Measurements from ENCODE around the gene POLR2H. TPM values are rescaled to one million over a fixed set of nuclear protein-coding genes. Genes with fewer than 3 reads are reported as not detected.

The POLR2H gene
- 100 to 1,000 TPM in 3 of 4 donors, 10 to 100 TPM in 1; 90.8 to 307 (median 239) TPM for total RNA-seq

DNA sequence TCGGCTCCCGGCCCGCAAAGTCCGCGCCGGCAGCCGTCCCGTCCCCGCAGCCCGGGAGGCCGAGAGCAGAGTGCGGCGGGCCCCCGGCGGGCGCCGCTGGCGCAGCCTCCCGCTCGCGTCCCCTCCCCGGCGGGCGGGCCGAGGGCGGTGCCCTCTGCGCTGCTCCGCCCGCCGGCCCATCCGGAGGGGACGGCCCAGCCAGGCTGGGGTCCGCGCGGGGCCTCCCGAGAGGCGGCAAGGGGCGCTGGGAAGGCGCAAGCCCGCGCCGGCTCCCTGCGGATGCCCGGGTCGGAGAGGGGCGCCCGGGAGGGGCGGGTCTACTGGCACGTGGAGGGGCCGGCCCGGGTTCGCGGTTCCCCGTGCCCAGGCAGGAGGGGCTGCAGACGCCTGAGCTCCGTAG lies at the start of gene POLR2H, which contains the start of gene CLCN2:
TSS of gene POLR2H (plus strand) at position 179 of the 400 bp plus-strand sequence. CDS start 1,783 bp downstream, outside the sequence.
TSS of gene CLCN2 (minus strand) at position 74 of the 400 bp plus-strand sequence. CDS start 126 bp downstream, outside the sequence.
- H3K4me1 ChIP-seq: peaks cover 0 to 22% (median 3%) of the 10 kb centered on the region in 4 donors

DNA sequence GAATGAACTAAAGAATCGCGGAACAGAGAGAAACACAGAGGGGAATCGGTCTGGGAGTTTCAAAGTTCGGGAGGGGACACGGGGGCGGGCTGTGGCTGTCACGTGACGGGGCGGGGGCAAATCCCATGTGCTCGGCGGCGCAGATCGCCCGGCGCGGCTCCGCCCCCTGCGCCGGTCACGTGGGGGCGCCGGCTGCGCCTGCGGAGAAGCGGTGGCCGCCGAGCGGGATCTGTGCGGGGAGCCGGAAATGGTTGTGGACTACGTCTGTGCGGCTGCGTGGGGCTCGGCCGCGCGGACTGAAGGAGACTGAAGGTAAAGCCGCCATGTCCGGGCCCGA lies 47.2 kb upstream of the POLR2H start, which contains the start of gene EIF4G1:
TSS of gene EIF4G1 (plus strand) at position 244 of the 337 bp plus-strand sequence. CDS start 1,191 bp downstream, outside the sequence.
- Histone ChIP-seq H3K4me3 (peak within 1 kb of the TSS; percentile 71 to 97 (median 82)), H3K4me1 (peaks cover 0 to 37% (median 4%) of the 10 kb centered on the region in 4 donors), H3K27ac (peak within 1 kb of the TSS; percentile 94 to 100 (median 94)), H3K9me3 (no peaks in the 10 kb centered on the region), H3K27me3 (no peaks in the 10 kb centered on the region), H3K36me3 (peaks cover 0 to 13% (median 0%) of the 10 kb centered on the region in 3 donors)
- peak; percentile 96 to 98 (median 97) for DNase-seq
- TF ChIP-seq, protein P1, sequence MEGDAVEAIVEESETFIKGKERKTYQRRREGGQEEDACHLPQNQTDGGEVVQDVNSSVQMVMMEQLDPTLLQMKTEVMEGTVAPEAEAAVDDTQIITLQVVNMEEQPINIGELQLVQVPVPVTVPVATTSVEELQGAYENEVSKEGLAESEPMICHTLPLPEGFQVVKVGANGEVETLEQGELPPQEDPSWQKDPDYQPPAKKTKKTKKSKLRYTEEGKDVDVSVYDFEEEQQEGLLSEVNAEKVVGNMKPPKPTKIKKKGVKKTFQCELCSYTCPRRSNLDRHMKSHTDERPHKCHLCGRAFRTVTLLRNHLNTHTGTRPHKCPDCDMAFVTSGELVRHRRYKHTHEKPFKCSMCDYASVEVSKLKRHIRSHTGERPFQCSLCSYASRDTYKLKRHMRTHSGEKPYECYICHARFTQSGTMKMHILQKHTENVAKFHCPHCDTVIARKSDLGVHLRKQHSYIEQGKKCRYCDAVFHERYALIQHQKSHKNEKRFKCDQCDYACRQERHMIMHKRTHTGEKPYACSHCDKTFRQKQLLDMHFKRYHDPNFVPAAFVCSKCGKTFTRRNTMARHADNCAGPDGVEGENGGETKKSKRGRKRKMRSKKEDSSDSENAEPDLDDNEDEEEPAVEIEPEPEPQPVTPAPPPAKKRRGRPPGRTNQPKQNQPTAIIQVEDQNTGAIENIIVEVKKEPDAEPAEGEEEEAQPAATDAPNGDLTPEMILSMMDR (IDR thresholded peaks at IDR 0.05): no peak
- peak; percentile 6 to 70 for TF ChIP-seq POLR2A (IDR thresholded peaks at IDR 0.05)

More for the DNA sequence above, at the start of gene POLR2H, which contains the start of gene CLCN2:
- Histone ChIP-seq H3K36me3 (peaks cover 0 to 23% (median 0%) of the 10 kb centered on the region in 3 donors), H3K4me3 (peak within 1 kb of the TSS; percentile 78 to 92 (median 90)), H3K9me3 (no peaks in the 10 kb centered on the region), H3K27me3 (no peaks in the 10 kb centered on the region), H3K27ac (peak within 1 kb of the TSS; percentile 89 to 100 (median 94))
- peak; percentile 40 to 82 (median 70) for DNase-seq
- TF ChIP-seq, protein P1 (IDR thresholded peaks at IDR 0.05): peak in 1 of 6 experiments; percentile 7
- peak; percentile 72 to 82 for TF ChIP-seq POLR2A (IDR thresholded peaks at IDR 0.05)

DNA sequence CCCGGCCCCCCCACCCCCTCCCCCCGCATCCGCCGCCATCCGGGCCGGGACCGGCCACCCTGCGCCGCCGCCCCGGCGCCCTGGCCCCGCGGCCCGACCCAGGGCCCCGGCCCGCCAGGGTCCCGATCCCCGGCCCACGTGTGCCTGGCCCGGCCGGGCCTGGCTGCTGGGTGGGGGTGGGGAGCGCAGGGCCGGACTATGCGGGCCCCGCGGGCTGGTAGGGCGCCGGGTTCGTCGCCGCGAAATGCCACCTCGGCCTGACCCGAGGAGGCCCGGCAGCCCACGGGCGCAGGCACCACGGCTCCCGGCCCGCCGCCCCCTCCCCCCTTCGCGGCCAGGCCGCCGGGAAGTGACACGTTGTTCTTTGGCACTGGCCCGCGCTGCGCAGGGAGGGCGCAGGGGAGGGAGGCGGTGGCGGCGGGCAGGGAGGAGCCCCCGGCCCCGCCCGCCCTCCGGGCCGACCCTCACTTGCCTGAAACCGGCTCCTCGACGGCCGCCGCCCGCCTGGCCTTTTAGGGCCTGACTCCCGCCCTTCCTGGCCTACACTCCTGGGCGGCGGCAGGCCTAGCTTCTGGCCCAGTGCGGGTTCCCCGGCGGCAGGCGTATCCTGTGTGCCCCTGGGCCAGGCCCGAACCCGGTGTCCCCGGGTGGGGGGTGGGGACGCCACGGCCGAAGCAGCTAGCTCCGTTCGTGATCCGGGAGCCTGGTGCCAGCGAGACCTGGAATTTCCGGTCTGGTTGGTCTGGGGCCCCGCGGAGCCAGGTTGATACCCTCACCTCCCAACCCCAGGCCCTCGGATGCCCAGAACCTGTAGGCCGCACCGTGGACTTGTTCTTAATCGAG lies 46.6 kb upstream of the POLR2H start:
- H3K4me3 ChIP-seq: peak overlapping the region; percentile 71 to 97 (median 82)
- no peaks in the 10 kb centered on the region for H3K27me3 ChIP-seq
- peak; percentile 26 to 30 for TF ChIP-seq POLR2A (IDR thresholded peaks at IDR 0.05)
- TF ChIP-seq, protein P1 (IDR thresholded peaks at IDR 0.05): no peak
- DNase-seq: peak; percentile 70 to 87 (median 86)
- peak overlapping the region; percentile 94 to 100 (median 94) for H3K27ac ChIP-seq
- peaks cover 0 to 7% (median 0%) of the 10 kb centered on the region in 3 donors for H3K36me3 ChIP-seq
- no peaks in the 10 kb centered on the region for H3K9me3 ChIP-seq
- H3K4me1 ChIP-seq: peaks cover 0 to 43% (median 4%) of the 10 kb centered on the region in 4 donors

DNA sequence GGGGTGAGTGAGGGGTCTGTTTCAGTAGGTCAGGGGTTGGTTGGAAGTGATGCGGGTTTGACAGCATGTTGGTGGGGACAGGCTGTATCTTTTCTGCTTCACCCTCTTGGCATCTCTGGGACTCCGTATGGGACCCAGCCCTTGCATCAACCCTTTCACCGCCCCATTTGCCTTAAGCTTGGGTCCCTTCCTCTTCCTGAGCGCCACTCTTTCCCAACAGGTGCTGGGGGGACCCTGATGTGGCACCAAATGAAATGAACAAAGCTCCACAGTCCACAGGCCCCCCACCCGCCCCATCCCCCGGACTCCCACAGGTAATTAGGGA lies 46.0 kb upstream of the POLR2H start:
- H3K27ac ChIP-seq: peak overlapping the region; percentile 94 to 100 (median 94)
- peaks cover 0 to 48% (median 8%) of the 10 kb centered on the region in 4 donors for H3K4me1 ChIP-seq
- TF ChIP-seq, protein P1 (IDR thresholded peaks at IDR 0.05): no peak
- no peak for TF ChIP-seq POLR2A (IDR thresholded peaks at IDR 0.05)
- peak overlapping the region; percentile 71 to 97 (median 82) for H3K4me3 ChIP-seq
- DNase-seq: no peak
- no peaks in the 10 kb centered on the region for H3K27me3 ChIP-seq
- peaks cover 0 to 11% (median 0%) of the 10 kb centered on the region in 3 donors for H3K36me3 ChIP-seq
- no peaks in the 10 kb centered on the region for H3K9me3 ChIP-seq

DNA sequence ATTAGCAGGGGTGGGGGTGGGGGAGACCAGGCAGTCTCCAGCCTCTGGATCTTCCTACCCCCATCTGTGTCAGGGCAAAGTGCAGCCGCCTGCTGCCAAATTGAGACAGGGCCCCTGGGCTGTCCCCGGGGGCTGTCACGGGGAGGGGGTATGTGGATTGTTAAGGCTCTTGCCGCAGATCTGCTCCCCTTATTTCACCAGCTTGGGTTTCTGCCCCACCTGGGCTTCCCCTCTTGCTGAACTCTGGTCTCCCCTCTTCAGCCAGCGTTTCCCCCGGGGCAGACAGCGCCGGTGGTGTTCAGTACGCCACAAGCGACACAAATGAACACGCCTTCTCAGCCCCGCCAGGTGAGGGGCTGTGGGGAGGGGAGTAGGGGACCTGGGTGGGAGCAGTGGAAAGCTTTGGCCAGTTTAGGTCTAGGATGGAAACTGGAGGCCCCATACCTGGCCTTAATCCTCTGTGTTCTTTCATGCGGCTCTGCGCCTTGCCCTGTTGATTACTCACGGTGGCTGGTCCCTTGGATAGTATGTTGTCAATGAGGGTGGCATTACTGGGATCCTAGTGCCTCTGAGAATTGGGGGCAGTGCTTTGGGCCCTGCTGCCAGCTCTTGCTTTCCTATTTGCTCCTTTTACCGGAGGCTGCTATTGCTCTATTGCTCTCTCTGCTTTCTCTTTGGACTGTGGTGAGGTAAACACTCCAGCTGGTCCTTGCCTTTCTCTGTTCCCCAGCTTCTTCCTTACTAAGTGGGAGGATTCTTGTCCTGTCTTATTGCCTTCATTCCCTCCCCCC lies 45.4 kb upstream of the POLR2H start:
- Histone ChIP-seq H3K4me1 (peaks cover 0 to 51% (median 8%) of the 10 kb centered on the region in 4 donors), H3K27ac (peak overlapping the region; percentile 94 to 100 (median 94)), H3K4me3 (peak overlapping the region; percentile 71 to 97 (median 82)), H3K27me3 (no peaks in the 10 kb centered on the region), H3K9me3 (no peaks in the 10 kb centered on the region), H3K36me3 (peaks cover 0 to 16% (median 0%) of the 10 kb centered on the region in 3 donors)
- peak in 1 of 3 donors; percentile 62 for DNase-seq
- TF ChIP-seq, protein P1 (IDR thresholded peaks at IDR 0.05): no peak
- no peak for TF ChIP-seq POLR2A (IDR thresholded peaks at IDR 0.05)
